SU-DHL-6 (cell line): Measurements from ENCODE around the gene TULP4.

Source experiments
- CTCF ChIP-seq: fragments of 200-600 bp; sonication (generic); IDR thresholded peaks from one replicate; pipeline ENCODE4 v1.5.1; 2017; ENCODE audit warnings: antibody characterized with exemption, mild to moderate bottlenecking, low read length, moderate library complexity; ENCODE audit not compliant: insufficient read depth, poor library complexity, severe bottlenecking
- EZH2phosphoT487 ChIP-seq: fragments of 200-600 bp; sonication (generic), shearing (Covaris generic); conservative IDR thresholded peaks from 2 replicates; pipeline ENCODE4 v1.6.1; 2018; ENCODE audit warnings: mild to moderate bottlenecking, antibody characterized with exemption, low read length, moderate library complexity, mixed read lengths

- TF ChIP-seq CTCF (no peak), EZH2phosphoT487 (no peak)
Observed at GRCh38 chr6:158503222-158503621, 191.0 kb downstream of the TULP4 start.
